Measurements from ENCODE around the gene COA8. TPM values are rescaled to one million over a fixed set of nuclear protein-coding genes. Genes with fewer than 3 reads are reported as not detected.

Gene COA8
- total RNA-seq, 1 experiment from 2014 or later: 62.3 TPM

GRCh38 chr14:103539056-103539825 is 23.5 kb upstream of the COA8 start:
- TF ChIP-seq CTCF (conservative IDR thresholded peaks at IDR 0.05; ENCODE audit: low read depth, low read length): no peak; the same call in 1 of the 2 replicates
- no peak for TF ChIP-seq EZH2phosphoT487 (IDR thresholded peaks at IDR 0.05; ENCODE audit: borderline replicate concordance, low read length)
- no peak for TF ChIP-seq EZH2 (IDR thresholded peaks at IDR 0.05; ENCODE audit: low read length, unreplicated experiment)
- TSS peak; percentile 90 for BruUV-seq (replicated peaks)
- H3K36me3 ChIP-seq (ENCODE audit: low read depth, low read length): no peaks in the 10 kb centered on the region; the same call in 1 of the 2 replicates
- H3K9ac ChIP-seq (ENCODE audit: low read length): no peak overlapping the region
- no peaks in the 10 kb centered on the region for H3K79me2 ChIP-seq (ENCODE audit: low read length)
- no peaks in the 10 kb centered on the region for H3K9me2 ChIP-seq (replicated peaks; ENCODE audit: low read length)
- H4K20me1 ChIP-seq (ENCODE audit: low read length): no peaks in the 10 kb centered on the region
- no peaks in the 10 kb centered on the region for H3F3A ChIP-seq (ENCODE audit: low read length, unreplicated experiment)
- no peak overlapping the region for H2AFZ ChIP-seq (ENCODE audit: low read length)
- H3K4me1 ChIP-seq (ENCODE audit: insufficient read depth, low read length): peaks cover 47% of the 10 kb centered on the region
- no peaks in the 10 kb centered on the region for H3K9me3 ChIP-seq (ENCODE audit: low read length)
- CTCF ChIA-PET: no interaction called here
- intact Hi-C loops (cut with micrococcal nuclease): no loop called here
- H3K4me2 ChIP-seq (ENCODE audit: low read length): peak overlapping the region; percentile 47
- H3K27ac ChIP-seq (ENCODE audit: low read length): peak overlapping the region; percentile 96
- POLR2A ChIA-PET (ENCODE audit: unreplicated experiment): interaction anchor here (0.6 kb wide), 1 partner anchor 119 kb away, joined by 3 read pairs; no protein-coding TSS in a partner anchor
- peak; percentile 34 for DNase-seq
- no peaks in the 10 kb centered on the region for H3K27me3 ChIP-seq (ENCODE audit: low read length)
- ATAC-seq: no peak
- H3K4me3 ChIP-seq (ENCODE audit: low read length): no peak overlapping the region

- Histone ChIP-seq H3K9me3 (ENCODE audit: low read length) (no peaks in the 10 kb centered on the region), H3K4me1 (ENCODE audit: insufficient read depth, low read length) (peaks cover 47% of the 10 kb centered on the region), H3K27me3 (ENCODE audit: low read length) (no peaks in the 10 kb centered on the region), H3K4me3 (ENCODE audit: low read length) (peak overlapping the region; percentile 7; the same call in 1 of the 2 replicates), H4K20me1 (ENCODE audit: low read length) (no peaks in the 10 kb centered on the region), H3F3A (ENCODE audit: low read length, unreplicated experiment) (no peaks in the 10 kb centered on the region), H3K27ac (ENCODE audit: low read length) (peak overlapping the region; percentile 96), H3K9ac (ENCODE audit: low read length) (peak overlapping the region; percentile 62), H3K9me2 (replicated peaks; ENCODE audit: low read length) (no peaks in the 10 kb centered on the region), H3K4me2 (ENCODE audit: low read length) (peak overlapping the region; percentile 80), H3K36me3 (ENCODE audit: low read depth, low read length) (no peaks in the 10 kb centered on the region), H3K79me2 (ENCODE audit: low read length) (no peaks in the 10 kb centered on the region), H2AFZ (ENCODE audit: low read length) (no peak overlapping the region)
- ChIA-PET CTCF (interaction anchor here (0.8 to 1.4 kb wide), 4 partner anchors 11 to 23 kb away, joined by 3 to 7 read pairs (median 6); no protein-coding TSS in a partner anchor), POLR2A (ENCODE audit: unreplicated experiment) (interaction anchor here (0.6 to 1.6 kb wide), 3 partner anchors 13 to 1643 kb away, joined by 5 to 9 read pairs (median 5); partner anchors contain the start of gene TRMT61A)
- TF ChIP-seq EZH2phosphoT487 (IDR thresholded peaks at IDR 0.05; ENCODE audit: borderline replicate concordance, low read length) (no peak), EZH2 (IDR thresholded peaks at IDR 0.05; ENCODE audit: low read length, unreplicated experiment) (no peak), CTCF (conservative IDR thresholded peaks at IDR 0.05; ENCODE audit: low read depth, low read length) (no peak)
- DNase-seq: no peak
- BruUV-seq (replicated peaks): no TSS peak
- ATAC-seq: peak; percentile 21
- intact Hi-C loops (cut with micrococcal nuclease): loop anchor here (1.0 kb wide), 1 partner anchor 19 kb away; the partner anchor contains the start of gene CKB
Measured at GRCh38 chr14:103540821-103541708, 21.7 kb upstream of the COA8 start.

All from PC-3 (cell line).